ENCODE measurements around the gene SEMA5B. TPM values are rescaled to one million over a fixed set of nuclear protein-coding genes. Genes with fewer than 3 reads are reported as not detected.

Gene SEMA5B
- total and polyA plus RNA-seq, 2 experiments from 2014 or later, result 8.0 to 26.8 TPM

GRCh38 chr3:123066896-123067688 is 39.5 kb upstream of the SEMA5B start, which contains the start of gene PDIA5:
TSS of gene PDIA5 (plus strand) at chr3:123067025. CDS start at chr3:123067165, 140 bp downstream.
- Histone ChIP-seq H3K4me3 (peak within 1 kb of the TSS; percentile 95), H3K4me2 (peak within 1 kb of the TSS; percentile 99), H3K4me1 (ENCODE audit: insufficient read depth) (peaks cover 17% of the 10 kb centered on the region), H3K27me3 (ENCODE audit: insufficient read depth) (peaks cover 20% of the 10 kb centered on the region), H3K36me3 (ENCODE audit: insufficient read depth) (no peaks in the 10 kb centered on the region), H3F3A (replicated peaks; ENCODE audit: low read depth) (no peaks in the 10 kb centered on the region), H3K9me2 (ENCODE audit: insufficient read depth) (no peaks in the 10 kb centered on the region), H3K79me2 (replicated peaks; ENCODE audit: insufficient read depth) (peaks cover 48% of the 10 kb centered on the region), H4K20me1 (replicated peaks; ENCODE audit: insufficient read depth) (peaks cover 6% of the 10 kb centered on the region), H3K27ac (ENCODE audit: low read depth) (no peak within 1 kb of the TSS), H2AFZ (peak within 1 kb of the TSS; percentile 80)
- H3K4me1 Mint-ChIP-seq, result peaks cover 31% of the 10 kb centered on the region
- no peaks in the 10 kb centered on the region; the same call in 2 of the 3 replicates for H3K36me3 Mint-ChIP-seq (ENCODE audit: low read depth)
- DNase-seq (ENCODE audit: low spot score) (peak; percentile 96), ATAC-seq (peak; percentile 87)
- peaks cover 22% of the 10 kb centered on the region for H3K27me3 Mint-ChIP-seq (ENCODE audit: insufficient read depth, low read depth, poor library complexity)
- peaks cover 13% of the 10 kb centered on the region; the same call in 2 of the 3 replicates for H3K9me3 Mint-ChIP-seq
- peak within 1 kb of the TSS; percentile 85 for H3K4me3 Mint-ChIP-seq
- no peak within 1 kb of the TSS; the same call in 1 of the 2 replicates for H3K27ac Mint-ChIP-seq
- TF ChIP-seq POLR2AphosphoS5 (IDR thresholded peaks at IDR 0.05; ENCODE audit: low read depth) (peak; percentile 85), CREB1 (CRISPR knock-in tag; IDR thresholded peaks at IDR 0.05; ENCODE audit: low read depth) (no peak)
- TF ChIP-seq, protein P1, sequence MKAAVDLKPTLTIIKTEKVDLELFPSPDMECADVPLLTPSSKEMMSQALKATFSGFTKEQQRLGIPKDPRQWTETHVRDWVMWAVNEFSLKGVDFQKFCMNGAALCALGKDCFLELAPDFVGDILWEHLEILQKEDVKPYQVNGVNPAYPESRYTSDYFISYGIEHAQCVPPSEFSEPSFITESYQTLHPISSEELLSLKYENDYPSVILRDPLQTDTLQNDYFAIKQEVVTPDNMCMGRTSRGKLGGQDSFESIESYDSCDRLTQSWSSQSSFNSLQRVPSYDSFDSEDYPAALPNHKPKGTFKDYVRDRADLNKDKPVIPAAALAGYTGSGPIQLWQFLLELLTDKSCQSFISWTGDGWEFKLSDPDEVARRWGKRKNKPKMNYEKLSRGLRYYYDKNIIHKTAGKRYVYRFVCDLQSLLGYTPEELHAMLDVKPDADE (IDR thresholded peaks at IDR 0.05), result peak; percentile 88

GRCh38 chr3:123066599-123066895 is 39.0 kb upstream of the SEMA5B start:
- Histone ChIP-seq H4K20me1 (replicated peaks; ENCODE audit: insufficient read depth) (peaks cover 3% of the 10 kb centered on the region), H3K27me3 (ENCODE audit: insufficient read depth) (peaks cover 20% of the 10 kb centered on the region), H2AFZ (peak overlapping the region; percentile 61), H3K4me2 (peak overlapping the region; percentile 99), H3K79me2 (replicated peaks; ENCODE audit: insufficient read depth) (peaks cover 42% of the 10 kb centered on the region), H3K27ac (ENCODE audit: low read depth) (no peak overlapping the region), H3K4me3 (peak overlapping the region; percentile 95), H3F3A (replicated peaks; ENCODE audit: low read depth) (no peaks in the 10 kb centered on the region), H3K9me2 (ENCODE audit: insufficient read depth) (no peaks in the 10 kb centered on the region), H3K4me1 (ENCODE audit: insufficient read depth) (peaks cover 17% of the 10 kb centered on the region), H3K36me3 (ENCODE audit: insufficient read depth) (no peaks in the 10 kb centered on the region)
- Mint-ChIP-seq H3K9me3 (peaks cover 13% of the 10 kb centered on the region; the same call in 2 of the 3 replicates), H3K27ac (no peak overlapping the region; the same call in 1 of the 2 replicates), H3K36me3 (ENCODE audit: low read depth) (no peaks in the 10 kb centered on the region; the same call in 2 of the 3 replicates), H3K27me3 (ENCODE audit: insufficient read depth, low read depth, poor library complexity) (peaks cover 20% of the 10 kb centered on the region), H3K4me1 (peaks cover 31% of the 10 kb centered on the region), H3K4me3 (peak overlapping the region; percentile 85)
- peak; percentile 2 for ATAC-seq
- no peak for DNase-seq (ENCODE audit: low spot score)
- TF ChIP-seq STAT1 (IDR thresholded peaks at IDR 0.05; ENCODE audit: unreplicated experiment) (no peak), NANOG (IDR thresholded peaks at IDR 0.05; ENCODE audit: borderline replicate concordance) (no peak), POLR2AphosphoS5 (IDR thresholded peaks at IDR 0.05; ENCODE audit: low read depth) (no peak), ZNF462 (CRISPR knock-in tag; IDR thresholded peaks at IDR 0.05) (no peak)
- TF ChIP-seq, protein P1 (IDR thresholded peaks at IDR 0.05), result no peak
